Loucy (cell line): ENCODE measurements around the gene FYN.

ENCODE experiments used
- EZH2phosphoT487 ChIP-seq: fragments of 200-600 bp; IDR thresholded peaks from 2 replicates; pipeline ENCODE4 v1.6.1; 2018; ENCODE audit warnings: antibody characterized with exemption, mild to moderate bottlenecking, moderate library complexity, borderline replicate concordance
- TF ChIP-seq, protein P1 (sequence below): fragments of 200-600 bp; sonication (generic); conservative IDR thresholded peaks from 2 replicates; pipeline ENCODE4 v1.5.1; 2014; ENCODE audit warnings: mild to moderate bottlenecking, antibody characterized with exemption, low read length

DNA sequence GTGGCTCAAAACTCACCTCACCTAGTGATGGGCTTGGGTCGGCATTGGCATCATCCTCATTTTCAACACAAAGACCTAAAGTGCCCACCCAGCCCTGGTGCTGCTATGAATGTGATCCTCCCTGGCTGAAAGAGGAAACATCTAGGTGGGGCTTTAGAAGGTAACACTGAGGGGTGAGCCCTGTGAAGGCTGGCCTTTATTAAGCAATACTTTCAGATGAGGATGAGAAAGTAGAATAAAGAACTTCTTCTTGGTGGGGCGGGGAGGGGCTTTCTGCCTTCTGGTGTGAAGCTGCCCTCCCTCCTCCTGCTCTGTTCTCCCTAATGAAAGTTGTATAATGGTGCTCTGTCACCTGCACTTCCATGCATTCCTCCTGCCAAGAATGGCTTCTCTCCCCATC, 134.6 kb downstream of the FYN start:
- TF ChIP-seq, protein P1, sequence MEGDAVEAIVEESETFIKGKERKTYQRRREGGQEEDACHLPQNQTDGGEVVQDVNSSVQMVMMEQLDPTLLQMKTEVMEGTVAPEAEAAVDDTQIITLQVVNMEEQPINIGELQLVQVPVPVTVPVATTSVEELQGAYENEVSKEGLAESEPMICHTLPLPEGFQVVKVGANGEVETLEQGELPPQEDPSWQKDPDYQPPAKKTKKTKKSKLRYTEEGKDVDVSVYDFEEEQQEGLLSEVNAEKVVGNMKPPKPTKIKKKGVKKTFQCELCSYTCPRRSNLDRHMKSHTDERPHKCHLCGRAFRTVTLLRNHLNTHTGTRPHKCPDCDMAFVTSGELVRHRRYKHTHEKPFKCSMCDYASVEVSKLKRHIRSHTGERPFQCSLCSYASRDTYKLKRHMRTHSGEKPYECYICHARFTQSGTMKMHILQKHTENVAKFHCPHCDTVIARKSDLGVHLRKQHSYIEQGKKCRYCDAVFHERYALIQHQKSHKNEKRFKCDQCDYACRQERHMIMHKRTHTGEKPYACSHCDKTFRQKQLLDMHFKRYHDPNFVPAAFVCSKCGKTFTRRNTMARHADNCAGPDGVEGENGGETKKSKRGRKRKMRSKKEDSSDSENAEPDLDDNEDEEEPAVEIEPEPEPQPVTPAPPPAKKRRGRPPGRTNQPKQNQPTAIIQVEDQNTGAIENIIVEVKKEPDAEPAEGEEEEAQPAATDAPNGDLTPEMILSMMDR, result no peak
- TF ChIP-seq EZH2phosphoT487, result no peak
